Measurements from ENCODE around the gene TNFRSF19. TPM values are rescaled to one million over a fixed set of nuclear protein-coding genes. Genes with fewer than 3 reads are reported as not detected.
"Not testable (repeated sequence)": the region's sequence is repeated elsewhere in the genome, so short reads cannot be mapped to it uniquely, and the experiment has no call there.

The TNFRSF19 gene
- total and polyA plus RNA-seq, 2 donors from 2014 or later, result 10.1 to 14.7 TPM

- no peak overlapping the region for H3K9ac ChIP-seq (ENCODE audit: low read length in 3 of 3)
- no peak overlapping the region for H3K27ac ChIP-seq (ENCODE audit: low read depth in 2 of 2, low read length in 2 of 2)
- H3K4me1 ChIP-seq (ENCODE audit: control insufficient read depth in 2 of 3, insufficient read depth in 2 of 3, low read depth in 1 of 3, low read length in 3 of 3), result peaks cover 0 to 4% (median 2%) of the 10 kb centered on the region in 3 donors
- intact Hi-C loops (cut with DNase I), result no loop called here
- TF ChIP-seq CTCF (IDR thresholded peaks at IDR 0.05; ENCODE audit: borderline replicate concordance, extremely low read depth, insufficient read depth), result no peak
- H3K4me3 ChIP-seq (ENCODE audit: low read length in 3 of 3), result no peak overlapping the region
- H3K9me3 ChIP-seq (ENCODE audit: control insufficient read depth in 2 of 3, insufficient read depth in 1 of 3, low read length in 3 of 3), result no peaks in the 10 kb centered on the region
- DNase-seq (no peak), FAIRE-seq (no peak)
- H3K36me3 ChIP-seq (ENCODE audit: control insufficient read depth in 2 of 3, insufficient read depth in 3 of 3, low read length in 3 of 3), result no peaks in the 10 kb centered on the region
- no peaks in the 10 kb centered on the region for H3K27me3 ChIP-seq (ENCODE audit: control insufficient read depth, insufficient read depth, low read length)
Measured at GRCh38 chr13:23593148-23593547, 22.9 kb downstream of the TNFRSF19 start.

- H3K4me1 ChIP-seq (ENCODE audit: control insufficient read depth in 2 of 3, insufficient read depth in 2 of 3, low read depth in 1 of 3, low read length in 3 of 3); H3K27ac ChIP-seq (ENCODE audit: low read depth in 2 of 2, low read length in 2 of 2); H3K36me3 ChIP-seq (ENCODE audit: control insufficient read depth in 2 of 3, insufficient read depth in 3 of 3, low read length in 3 of 3); H3K9me3 ChIP-seq (ENCODE audit: control insufficient read depth in 2 of 3, insufficient read depth in 1 of 3, low read length in 3 of 3); H3K4me3 ChIP-seq (ENCODE audit: low read length in 3 of 3); intact Hi-C loops (cut with DNase I); FAIRE-seq; H3K27me3 ChIP-seq (ENCODE audit: control insufficient read depth, insufficient read depth, low read length); H3K9ac ChIP-seq (ENCODE audit: low read length in 3 of 3); DNase-seq: not testable (repeated sequence)
Measured at GRCh38 chr13:23594290-23594689, 24.1 kb downstream of the TNFRSF19 start.

- Histone ChIP-seq H3K4me1 (ENCODE audit: control insufficient read depth in 2 of 3, insufficient read depth in 2 of 3, low read depth in 1 of 3, low read length in 3 of 3) (peaks cover 0 to 6% (median 0%) of the 10 kb centered on the region in 3 donors), H3K36me3 (ENCODE audit: control insufficient read depth in 2 of 3, insufficient read depth in 3 of 3, low read length in 3 of 3) (no peaks in the 10 kb centered on the region), H3K27me3 (ENCODE audit: control insufficient read depth, insufficient read depth, low read length) (no peaks in the 10 kb centered on the region), H3K4me3 (ENCODE audit: low read length in 3 of 3) (no peak overlapping the region), H3K9ac (ENCODE audit: low read length in 3 of 3) (no peak overlapping the region), H3K27ac (ENCODE audit: low read depth in 2 of 2, low read length in 2 of 2) (no peak overlapping the region), H3K9me3 (ENCODE audit: control insufficient read depth in 2 of 3, insufficient read depth in 1 of 3, low read length in 3 of 3) (no peaks in the 10 kb centered on the region)
- no peak for FAIRE-seq
- DNase-seq, result no peak
- intact Hi-C loops (cut with DNase I), result no loop called here
- TF ChIP-seq CTCF (IDR thresholded peaks at IDR 0.05; ENCODE audit: borderline replicate concordance, extremely low read depth, insufficient read depth), result no peak
Measured at GRCh38 chr13:23598369-23598768, 28.2 kb downstream of the TNFRSF19 start.

- no peak for TF ChIP-seq CTCF (IDR thresholded peaks at IDR 0.05; ENCODE audit: borderline replicate concordance, extremely low read depth, insufficient read depth)
- Histone ChIP-seq H3K4me3 (ENCODE audit: low read length in 3 of 3) (no peak overlapping the region), H3K27ac (ENCODE audit: low read depth in 2 of 2, low read length in 2 of 2) (no peak overlapping the region), H3K9ac (ENCODE audit: low read length in 3 of 3) (no peak overlapping the region), H3K9me3 (ENCODE audit: control insufficient read depth in 2 of 3, insufficient read depth in 1 of 3, low read length in 3 of 3) (no peaks in the 10 kb centered on the region), H3K4me1 (ENCODE audit: control insufficient read depth in 2 of 3, insufficient read depth in 2 of 3, low read depth in 1 of 3, low read length in 3 of 3) (peaks cover 0 to 6% (median 0%) of the 10 kb centered on the region in 3 donors), H3K36me3 (ENCODE audit: control insufficient read depth in 2 of 3, insufficient read depth in 3 of 3, low read length in 3 of 3) (no peaks in the 10 kb centered on the region), H3K27me3 (ENCODE audit: control insufficient read depth, insufficient read depth, low read length) (no peaks in the 10 kb centered on the region)
- FAIRE-seq (no peak), DNase-seq (no peak)
- intact Hi-C loops (cut with DNase I), result no loop called here
Measured at GRCh38 chr13:23599083-23599925, 29.1 kb downstream of the TNFRSF19 start.

All from kidney (tissue), 14 donors.